ENCODE measurements around the gene CORO6. TPM values are rescaled to one million over a fixed set of nuclear protein-coding genes. Genes with fewer than 3 reads are reported as not detected.

CORO6 gene
- total and polyA plus RNA-seq, 2 experiments from 2014 or later: 2.6 to 5.2 TPM

GRCh38 chr17:29582254-29582765 is 40.4 kb downstream of the CORO6 start:
- H3K4me3 Mint-ChIP-seq: no peak overlapping the region
- Histone ChIP-seq H3K27ac (ENCODE audit: low read depth) (no peak overlapping the region), H3K36me3 (ENCODE audit: insufficient read depth) (no peaks in the 10 kb centered on the region), H3K4me1 (ENCODE audit: insufficient read depth) (peaks cover 26% of the 10 kb centered on the region; the same call in 1 of the 2 replicates), H3K9me2 (ENCODE audit: insufficient read depth) (no peaks in the 10 kb centered on the region), H3F3A (replicated peaks; ENCODE audit: low read depth) (0 out of 2 replicates have a peak, but pooled peaks cover 9% of the 10 kb centered on the region), H3K27me3 (ENCODE audit: insufficient read depth) (no peaks in the 10 kb centered on the region), H2AFZ (no peak overlapping the region), H3K4me3 (no peak overlapping the region), H3K79me2 (replicated peaks; ENCODE audit: insufficient read depth) (peaks cover 28% of the 10 kb centered on the region), H4K20me1 (replicated peaks; ENCODE audit: insufficient read depth) (peaks cover 11% of the 10 kb centered on the region; the same call in 1 of the 2 replicates), H3K4me2 (no peak overlapping the region)
- peaks cover 33% of the 10 kb centered on the region for H3K4me1 Mint-ChIP-seq
- H3K27me3 Mint-ChIP-seq (ENCODE audit: insufficient read depth, low read depth, poor library complexity): peaks cover 4% of the 10 kb centered on the region
- peaks cover 28% of the 10 kb centered on the region for H3K36me3 Mint-ChIP-seq (ENCODE audit: low read depth)
- DNase-seq (ENCODE audit: low spot score) (no peak), ATAC-seq (no peak)
- H3K27ac Mint-ChIP-seq: no peak overlapping the region
- H3K9me3 Mint-ChIP-seq: no peaks in the 10 kb centered on the region
- TF ChIP-seq ZNF114 (CRISPR knock-in tag; IDR thresholded peaks at IDR 0.05): no peak
- TF ChIP-seq POLR2AphosphoS5 (IDR thresholded peaks at IDR 0.05; ENCODE audit: low read depth): no peak
- no peak for TF ChIP-seq ETS1 (IDR thresholded peaks at IDR 0.05)
- TF ChIP-seq ZNF462 (CRISPR knock-in tag; IDR thresholded peaks at IDR 0.05): no peak
- TF ChIP-seq STAT1 (IDR thresholded peaks at IDR 0.05; ENCODE audit: unreplicated experiment): no peak
- TF ChIP-seq EZH2phosphoT487 (IDR thresholded peaks at IDR 0.05; ENCODE audit: unreplicated experiment): no peak
- TF ChIP-seq CREB1 (CRISPR knock-in tag; IDR thresholded peaks at IDR 0.05; ENCODE audit: low read depth): no peak
- no peak for TF ChIP-seq NANOG (IDR thresholded peaks at IDR 0.05; ENCODE audit: borderline replicate concordance)
- no peak for TF ChIP-seq ZNF331 (CRISPR knock-in tag; IDR thresholded peaks at IDR 0.05; ENCODE audit: low read depth)
- TF ChIP-seq EZH2 (IDR thresholded peaks at IDR 0.05; ENCODE audit: low read depth, unreplicated experiment): no peak
- TF ChIP-seq JUNB (IDR thresholded peaks at IDR 0.05; ENCODE audit: unreplicated experiment): no peak
- no peak for TF ChIP-seq REST (IDR thresholded peaks at IDR 0.05; ENCODE audit: unreplicated experiment)
- TF ChIP-seq CTCF (conservative IDR thresholded peaks at IDR 0.05; ENCODE audit: low read depth in 2 of 2): no peak
